Measurements from ENCODE around the gene PAK4.
"Not testable (repeated sequence)": the region's sequence is repeated elsewhere in the genome, so short reads cannot be mapped to it uniquely, and the experiment has no call there.

Gene PAK4

DNA sequence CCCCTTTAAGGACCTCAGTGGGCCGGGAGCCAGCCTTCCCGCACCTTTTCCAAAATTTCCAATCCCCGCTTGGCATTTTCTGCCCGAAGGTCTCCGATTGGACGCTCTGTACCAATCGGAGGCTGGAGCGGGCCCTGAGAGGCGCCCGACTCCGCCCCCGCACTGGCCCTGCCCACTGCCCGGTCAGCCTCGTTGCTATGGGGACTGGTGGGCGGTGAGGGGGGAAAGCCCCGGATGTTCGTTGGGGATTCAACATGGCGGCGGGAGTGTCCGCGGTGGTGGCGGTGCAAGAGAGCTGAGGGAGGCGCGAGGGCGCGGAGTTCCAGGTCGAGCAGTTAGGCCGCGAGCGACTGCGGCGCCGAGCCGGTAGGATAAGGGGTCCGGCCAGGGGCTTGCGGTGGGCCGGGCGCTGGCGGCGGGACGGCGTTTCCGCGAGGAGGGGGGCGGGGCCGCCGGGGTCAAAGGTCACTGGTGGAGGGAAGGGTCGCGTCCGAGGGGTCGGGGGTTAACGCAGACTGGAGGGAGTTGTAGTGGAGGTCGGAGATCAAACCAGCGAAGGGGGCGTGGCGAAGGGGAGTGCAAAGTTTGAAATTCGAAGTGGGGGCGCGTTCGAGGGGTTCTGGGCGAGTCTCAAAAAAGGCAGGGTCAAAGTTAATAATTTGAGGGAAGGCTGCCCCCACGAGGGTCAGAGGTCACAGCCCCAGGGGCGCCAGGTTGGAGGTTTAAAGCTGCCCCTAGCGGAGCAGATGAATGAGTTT is at the start of gene PAK4:
Gene PAK4 (plus strand): TSS at position 233 of the 758 bp plus-strand sequence. CDS start 43,768 bp downstream, outside the sequence.
- DNase-seq (ENCODE audit: low read depth, low spot score) = peak; percentile 99

DNA sequence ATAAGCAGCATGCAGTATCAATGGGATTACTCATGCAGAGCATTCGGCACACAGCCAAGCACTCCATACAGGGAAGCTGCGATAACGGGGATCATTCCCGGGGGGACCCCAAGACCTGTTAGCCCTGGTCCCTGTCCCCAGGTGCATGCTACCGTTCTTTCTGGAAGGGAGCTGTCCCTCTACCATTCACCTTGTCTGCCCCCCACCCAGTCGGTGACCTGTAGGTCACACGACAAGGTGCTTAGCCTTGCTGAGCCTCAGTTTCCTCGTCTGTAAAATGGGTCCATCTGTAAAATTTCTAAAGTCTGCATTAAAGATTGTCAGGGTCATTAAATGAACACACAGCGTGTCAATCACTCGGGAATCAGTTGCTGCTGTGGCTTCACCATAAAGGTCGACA is 48.3 kb upstream of the PAK4 start:
- DNase-seq (ENCODE audit: low read depth, low spot score) = no peak

DNA sequence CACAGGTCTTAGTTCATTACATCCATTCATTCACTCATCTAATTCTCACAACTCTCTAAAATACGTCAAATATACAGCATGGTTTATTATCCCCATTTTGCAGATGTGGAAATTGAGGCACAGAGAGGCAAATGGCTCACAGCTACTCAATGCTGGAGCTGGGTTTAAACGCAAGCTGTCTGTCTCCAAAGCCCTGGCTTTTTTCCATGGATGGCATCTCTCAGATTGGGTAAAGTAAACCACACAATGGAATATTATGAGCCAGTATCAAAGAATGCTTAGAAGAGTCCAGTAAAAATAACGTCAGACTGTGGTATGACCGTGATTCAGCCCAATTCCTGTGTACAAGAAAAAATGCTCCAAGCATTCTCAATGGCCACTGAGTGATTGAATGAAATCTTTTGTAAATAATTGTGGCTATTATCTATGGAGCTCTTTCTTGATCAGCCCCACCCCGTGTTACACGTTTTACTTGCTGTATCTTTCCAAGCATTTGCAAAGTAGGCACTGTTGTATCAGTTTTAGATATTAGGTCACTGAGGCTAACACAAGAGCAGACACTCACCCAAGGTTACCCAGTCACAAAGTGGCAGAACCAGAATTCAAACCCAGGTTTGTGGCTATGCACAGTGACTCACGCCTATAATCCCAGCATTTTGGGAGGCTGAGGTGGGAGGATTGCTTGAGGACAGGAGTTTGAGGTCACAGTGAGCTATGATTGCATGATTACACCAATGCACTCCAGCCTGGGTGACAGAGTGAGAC is 47.0 kb upstream of the PAK4 start:
- DNase-seq (ENCODE audit: low read depth, low spot score) = no peak

DNA sequence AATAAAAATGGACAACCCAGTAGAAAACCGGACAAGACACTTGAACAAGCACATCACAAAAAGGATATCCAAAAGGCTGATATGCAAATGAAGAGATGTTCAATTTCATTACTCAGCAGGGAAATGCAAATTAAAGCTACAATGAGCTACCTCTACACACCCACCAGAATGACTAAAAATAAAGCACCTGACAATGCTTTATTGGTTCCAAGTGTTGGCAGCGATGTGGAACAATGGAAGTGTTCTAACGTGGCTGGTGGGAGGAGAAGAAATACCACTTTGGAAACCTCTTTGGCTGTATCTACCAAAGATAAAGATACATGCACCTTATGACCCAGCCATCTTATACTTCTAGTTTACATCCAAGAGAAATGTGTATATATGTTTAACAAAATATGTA is 45.2 kb upstream of the PAK4 start:
- no peak for DNase-seq (ENCODE audit: low read depth, low spot score)

DNA sequence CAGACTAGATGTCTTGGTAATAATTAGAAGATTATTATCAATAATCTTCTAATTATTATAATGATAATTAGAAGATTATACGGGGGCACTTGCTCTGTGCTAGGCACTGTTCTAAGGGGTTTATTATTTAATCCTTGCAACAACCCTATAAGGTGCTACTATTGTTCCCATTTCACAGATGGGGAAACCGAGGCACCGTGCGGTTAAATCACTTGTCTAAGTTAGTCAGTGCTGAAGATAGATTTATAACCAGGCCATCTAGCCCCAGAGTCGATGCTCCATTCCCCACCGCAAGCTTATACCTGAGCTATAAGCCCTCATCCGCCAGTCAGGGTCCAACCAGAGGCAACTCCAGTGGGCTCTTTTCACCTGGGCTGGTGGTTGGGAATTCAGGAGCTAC is 43.4 kb upstream of the PAK4 start:
- DNase-seq (ENCODE audit: low read depth, low spot score) = no peak

DNA sequence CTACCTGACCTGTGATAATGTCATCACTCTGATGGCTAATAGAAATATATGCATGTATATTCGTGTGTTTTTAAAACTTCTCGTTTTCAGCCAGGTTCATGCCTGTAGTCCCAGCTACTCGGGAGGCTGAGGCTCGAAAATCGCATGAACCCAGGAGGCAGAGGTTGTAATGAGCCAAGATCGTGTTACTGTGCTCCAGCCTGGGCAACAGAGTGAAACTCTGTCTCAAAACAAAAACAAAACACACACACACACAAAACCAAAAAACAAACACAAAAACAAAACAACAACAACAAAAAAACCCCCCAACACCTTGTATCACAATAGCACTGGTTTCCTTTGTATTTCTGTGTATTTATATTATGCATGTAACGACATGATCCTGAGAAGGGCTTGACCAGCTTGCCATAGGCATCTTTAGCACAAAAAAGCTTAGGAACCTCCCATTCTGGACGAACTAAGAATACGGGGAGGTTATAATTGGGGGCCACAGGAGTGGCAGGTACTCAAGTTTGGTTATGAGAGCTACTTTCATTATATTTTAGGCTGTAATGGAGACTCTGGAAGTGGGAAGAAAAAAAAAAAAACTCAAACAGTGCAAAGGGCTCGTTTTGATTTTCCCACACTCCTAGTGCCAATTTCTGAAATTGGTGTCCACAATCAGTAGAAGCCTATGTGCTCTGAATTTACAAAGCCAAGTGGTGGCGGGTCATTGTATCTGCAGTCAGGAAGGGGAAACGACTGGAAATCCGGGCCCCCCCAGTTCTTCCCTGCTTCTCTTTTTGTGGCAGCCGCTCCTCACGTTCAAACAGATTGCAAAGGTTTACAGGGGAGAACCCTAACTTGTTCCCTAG is 42.6 kb upstream of the PAK4 start:
- DNase-seq (ENCODE audit: low read depth, low spot score) = no peak

DNA sequence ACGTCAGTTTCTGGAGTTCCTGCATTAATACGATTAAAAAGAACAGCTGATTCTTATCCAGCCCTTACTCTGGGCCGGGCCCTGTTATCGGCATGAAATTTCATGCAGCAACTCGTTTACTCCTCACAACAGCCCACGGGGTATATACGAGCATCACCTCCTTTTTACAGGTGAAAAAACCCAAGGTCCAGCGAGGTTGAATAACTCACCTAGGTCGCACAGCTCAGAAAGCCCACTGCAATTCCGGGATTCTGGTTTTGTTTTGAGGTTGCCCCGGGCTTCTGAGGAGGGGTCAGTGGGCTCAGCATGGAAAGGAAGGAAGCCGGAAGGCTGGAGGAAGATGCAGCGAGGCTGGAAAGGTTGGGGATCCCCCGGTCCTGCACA is 42.0 kb upstream of the PAK4 start:
- no peak for DNase-seq (ENCODE audit: low read depth, low spot score)

DNA sequence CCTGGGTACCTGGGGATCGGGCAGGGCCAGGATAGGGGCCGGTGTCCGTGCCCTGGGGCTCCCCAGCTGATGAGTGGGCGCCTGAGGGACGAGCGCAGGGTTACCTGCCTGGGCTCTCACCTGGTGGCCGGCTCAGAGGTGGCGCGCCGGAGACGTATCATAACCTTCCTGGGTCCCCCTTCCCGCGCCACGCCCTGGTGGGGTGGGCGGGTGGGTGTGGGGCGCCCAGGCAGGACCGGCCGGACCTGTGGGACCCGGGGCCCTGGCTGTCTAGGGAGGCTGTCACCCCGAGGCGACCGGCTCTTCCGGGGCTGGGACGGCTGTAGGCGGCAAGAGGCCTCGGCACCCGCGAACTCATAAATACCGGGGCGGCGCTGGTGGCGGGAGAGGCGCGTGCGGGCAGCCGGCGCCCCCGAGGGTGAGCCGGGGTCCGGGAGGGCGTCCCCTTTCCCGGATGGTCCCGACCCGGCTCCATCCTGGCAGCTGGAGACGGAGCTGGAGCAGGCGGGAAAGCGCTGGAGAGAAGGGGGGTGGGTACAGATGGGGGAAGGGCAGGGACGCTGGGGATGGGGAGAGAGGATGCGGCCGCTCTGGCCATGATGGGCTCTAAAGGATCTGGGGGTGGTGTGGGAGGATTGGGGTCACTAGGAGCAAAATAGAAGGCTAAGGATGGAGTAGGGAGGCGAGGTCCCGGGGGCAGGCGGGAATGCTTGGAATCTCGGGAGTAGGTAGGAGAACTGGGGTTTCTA is 41.4 kb upstream of the PAK4 start, which contains the start of gene ACP7:
Gene ACP7 (plus strand): TSS at position 386 of the 749 bp plus-strand sequence. CDS start 902 bp downstream, outside the sequence.
- no peak for DNase-seq (ENCODE audit: low read depth, low spot score)

DNA sequence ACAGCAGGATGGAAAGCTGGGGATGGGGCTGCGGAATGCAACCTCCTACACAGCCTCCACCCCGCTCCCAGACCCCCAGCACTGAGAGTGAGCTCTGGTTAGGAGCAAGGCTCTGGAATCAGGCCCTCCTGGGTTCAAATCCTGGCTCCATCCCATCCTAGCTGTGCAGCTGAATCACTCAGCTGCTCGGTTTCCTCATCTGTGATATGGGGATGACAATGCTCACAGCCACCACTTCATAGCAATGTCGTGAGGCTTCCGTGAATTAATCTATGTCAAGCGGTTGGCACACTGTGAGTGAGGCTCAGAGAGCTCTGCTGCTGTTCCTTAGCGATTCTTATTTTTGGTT is 40.9 kb upstream of the PAK4 start:
- no peak for DNase-seq (ENCODE audit: low read depth, low spot score)

DNA sequence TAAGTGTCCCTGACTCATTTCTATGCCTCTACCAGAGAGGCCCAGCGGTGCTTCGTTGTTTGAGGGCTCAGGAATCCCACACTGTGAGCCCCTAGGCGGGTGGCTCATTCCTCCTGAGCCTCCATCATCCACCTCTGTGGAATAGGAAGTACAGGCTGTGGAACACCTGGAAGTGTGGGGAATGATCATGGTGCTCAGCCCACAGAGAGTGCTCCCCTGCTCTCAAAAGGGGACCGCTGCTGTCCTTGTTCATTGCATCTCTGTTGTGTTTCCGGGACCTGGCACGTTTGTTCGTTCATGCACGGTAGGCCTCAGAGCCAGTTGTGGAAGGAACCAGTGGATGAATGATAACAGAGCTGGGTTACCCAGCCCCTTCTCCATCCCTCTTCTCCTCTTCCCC is 40.2 kb upstream of the PAK4 start:
- DNase-seq (ENCODE audit: low read depth, low spot score) = no peak

DNA sequence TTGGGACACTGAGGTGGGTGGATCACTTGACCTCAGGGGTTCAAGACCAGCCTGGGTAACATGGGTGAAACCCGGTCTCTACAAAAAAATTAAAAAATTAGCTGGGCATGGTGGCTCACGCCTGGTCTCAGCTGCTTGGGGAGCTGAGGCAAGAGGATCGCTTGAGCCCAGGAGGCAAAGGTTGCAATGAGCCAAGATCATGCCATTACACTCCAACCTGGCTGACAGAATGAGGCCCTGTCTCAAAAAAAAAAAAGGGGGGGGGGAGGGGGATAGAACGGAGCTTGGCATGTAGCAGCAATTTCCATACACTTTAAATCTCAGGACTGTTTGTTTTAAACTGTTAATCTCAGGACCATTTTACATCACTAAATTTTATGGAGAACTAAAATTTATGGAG is 39.2 kb upstream of the PAK4 start:
- no peak for DNase-seq (ENCODE audit: low read depth, low spot score)

DNA sequence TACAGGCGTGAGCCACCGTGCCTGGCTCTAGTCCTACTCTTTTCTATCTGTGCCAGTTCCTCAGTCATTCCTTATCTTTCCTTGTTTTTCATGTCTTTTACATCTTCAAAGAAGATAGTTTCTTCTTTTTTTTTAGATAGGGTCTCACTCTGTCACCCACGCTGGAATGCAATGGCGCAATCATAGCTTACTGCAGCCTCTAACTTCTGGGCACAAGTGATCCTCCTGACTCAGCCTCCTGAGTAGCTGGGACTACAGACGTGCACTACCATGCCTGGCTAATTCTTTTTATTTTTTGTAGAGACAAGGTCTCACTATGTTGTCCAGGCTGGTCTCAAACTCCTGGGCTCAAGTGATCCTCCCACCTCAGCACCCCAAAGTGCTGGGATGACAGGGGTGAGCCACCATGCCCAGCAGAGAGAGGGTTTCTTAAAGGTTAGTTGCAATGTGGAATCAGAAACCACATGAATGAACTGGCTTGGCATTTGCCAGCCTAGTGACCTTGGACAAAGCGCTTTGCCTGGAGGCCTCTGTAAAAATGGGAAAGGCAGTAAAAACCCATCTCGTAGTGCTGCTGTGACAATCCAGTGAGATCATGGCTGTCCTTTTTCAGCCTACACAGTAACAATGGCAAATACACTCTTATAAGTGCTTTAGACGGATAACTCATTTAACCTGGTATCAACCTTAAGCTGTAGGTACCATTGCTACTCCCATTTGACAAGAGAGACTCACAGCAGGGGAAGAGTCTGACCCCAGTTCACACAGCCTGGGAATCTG is 37.5 kb upstream of the PAK4 start:
- DNase-seq (ENCODE audit: low read depth, low spot score) = no peak

DNA sequence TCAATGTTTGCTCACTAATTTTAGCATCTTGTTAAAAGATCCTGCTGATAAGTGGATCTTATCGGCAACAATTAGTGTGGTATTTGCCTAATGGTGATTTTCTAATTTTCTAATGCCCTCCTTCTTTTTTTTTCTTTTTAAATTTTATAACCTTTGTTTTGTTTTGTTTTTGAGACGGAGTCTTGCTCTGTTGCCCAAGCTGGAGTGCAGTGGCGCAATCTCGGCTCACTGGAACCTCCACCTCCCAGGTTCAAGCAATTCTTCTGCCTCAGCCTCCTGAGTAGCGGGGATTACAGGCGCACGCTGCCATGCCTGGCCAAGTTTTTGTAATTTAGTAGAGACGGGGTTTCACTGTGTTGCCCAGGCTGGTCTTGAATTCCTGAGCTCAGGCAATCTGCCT is 35.6 kb upstream of the PAK4 start:
- DNase-seq (ENCODE audit: low read depth, low spot score) = not testable (repeated sequence)

DNA sequence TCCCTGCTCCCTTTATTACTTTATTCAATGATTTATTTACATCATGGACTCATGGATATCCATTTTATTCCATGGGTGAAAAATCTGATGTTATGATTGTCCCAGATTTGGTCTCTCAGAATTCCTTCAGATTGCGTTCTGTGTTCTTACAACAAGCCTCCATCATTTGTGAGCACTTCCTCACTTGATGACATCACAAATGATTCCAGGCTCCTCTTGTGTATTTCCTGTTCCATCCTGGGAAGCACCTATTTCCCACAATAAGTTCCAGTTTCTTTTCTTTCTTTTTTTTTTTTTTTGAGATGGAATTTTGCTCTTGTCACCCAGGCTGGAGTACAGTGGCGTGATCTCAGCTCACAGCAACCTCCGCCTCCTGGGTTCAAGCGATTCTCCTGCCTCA is 34.7 kb upstream of the PAK4 start:
- DNase-seq (ENCODE audit: low read depth, low spot score) = no peak

DNA sequence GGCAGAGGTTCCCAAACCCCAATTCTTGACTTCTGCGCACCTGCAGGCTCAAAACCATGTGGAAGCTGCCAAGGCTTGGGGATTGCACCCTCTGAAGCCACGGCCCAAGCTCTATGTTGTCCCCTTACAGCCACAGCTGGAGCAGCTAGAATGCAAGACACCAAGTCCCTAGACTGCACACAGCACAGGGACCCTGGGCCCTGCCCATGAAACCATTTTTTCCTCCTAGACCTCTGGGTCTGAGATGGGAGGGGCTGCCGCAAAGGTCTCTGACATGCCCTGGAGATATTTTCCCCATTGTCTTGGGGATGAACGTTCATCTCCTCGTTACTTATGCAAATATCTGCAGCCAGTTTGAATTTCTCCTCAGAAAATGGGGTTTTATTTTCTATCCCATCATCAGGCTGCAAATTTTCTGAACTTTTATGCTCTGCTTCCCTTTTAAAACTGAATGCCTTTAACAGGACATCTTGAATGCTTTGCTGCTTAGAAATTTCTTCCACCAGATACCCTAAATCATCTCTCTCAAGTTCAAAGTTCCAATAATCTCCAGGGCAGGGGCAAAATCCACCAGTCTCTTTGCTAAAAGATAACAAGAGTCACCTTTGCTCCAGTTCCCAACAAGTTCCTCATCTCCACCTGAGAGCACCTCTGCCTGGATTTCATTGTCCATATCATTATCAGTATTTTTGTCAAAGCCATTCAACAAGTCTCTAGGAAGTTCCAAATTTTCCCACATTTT is 29.6 kb upstream of the PAK4 start:
- DNase-seq (ENCODE audit: low read depth, low spot score) = not testable (repeated sequence)

DNA sequence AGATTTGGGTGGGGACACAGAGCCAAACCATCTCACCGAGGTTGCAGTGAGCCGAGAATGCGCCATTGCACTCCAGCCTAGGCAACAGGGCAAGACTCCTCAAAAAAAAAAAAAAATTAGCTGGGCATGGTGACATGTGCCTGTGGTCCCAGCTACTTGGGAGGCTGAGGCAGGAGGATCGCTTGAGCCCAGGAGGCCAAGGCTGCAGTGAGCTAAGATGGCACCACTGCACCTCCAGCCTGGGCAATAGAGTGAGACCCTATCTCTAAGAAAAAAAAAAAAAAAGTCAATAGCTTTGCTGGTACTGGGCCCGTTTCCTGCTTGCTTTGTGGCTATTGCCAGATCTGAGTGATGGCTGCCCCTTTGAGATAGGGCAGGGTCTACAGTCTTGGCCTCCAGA is 28.3 kb upstream of the PAK4 start:
- no peak for DNase-seq (ENCODE audit: low read depth, low spot score)

DNA sequence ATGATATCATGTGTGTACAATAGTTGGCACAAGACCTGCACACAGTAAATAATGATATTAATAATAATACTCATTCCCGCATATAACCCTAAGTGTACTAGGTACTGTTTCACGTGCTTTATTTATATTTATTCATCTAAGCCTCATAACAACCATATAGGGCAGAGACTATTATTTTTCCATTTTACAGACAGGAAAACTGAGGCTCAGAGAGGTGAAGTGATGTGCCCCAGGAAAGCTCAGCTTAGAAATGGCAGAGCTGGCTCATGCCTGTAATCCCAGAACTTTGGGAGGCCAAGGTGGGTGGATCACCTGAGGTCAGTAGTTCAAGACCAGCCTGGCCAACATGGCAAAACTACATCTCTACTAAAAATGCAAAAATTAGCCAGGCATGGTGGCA is 27.9 kb upstream of the PAK4 start:
- DNase-seq (ENCODE audit: low read depth, low spot score) = no peak

DNA sequence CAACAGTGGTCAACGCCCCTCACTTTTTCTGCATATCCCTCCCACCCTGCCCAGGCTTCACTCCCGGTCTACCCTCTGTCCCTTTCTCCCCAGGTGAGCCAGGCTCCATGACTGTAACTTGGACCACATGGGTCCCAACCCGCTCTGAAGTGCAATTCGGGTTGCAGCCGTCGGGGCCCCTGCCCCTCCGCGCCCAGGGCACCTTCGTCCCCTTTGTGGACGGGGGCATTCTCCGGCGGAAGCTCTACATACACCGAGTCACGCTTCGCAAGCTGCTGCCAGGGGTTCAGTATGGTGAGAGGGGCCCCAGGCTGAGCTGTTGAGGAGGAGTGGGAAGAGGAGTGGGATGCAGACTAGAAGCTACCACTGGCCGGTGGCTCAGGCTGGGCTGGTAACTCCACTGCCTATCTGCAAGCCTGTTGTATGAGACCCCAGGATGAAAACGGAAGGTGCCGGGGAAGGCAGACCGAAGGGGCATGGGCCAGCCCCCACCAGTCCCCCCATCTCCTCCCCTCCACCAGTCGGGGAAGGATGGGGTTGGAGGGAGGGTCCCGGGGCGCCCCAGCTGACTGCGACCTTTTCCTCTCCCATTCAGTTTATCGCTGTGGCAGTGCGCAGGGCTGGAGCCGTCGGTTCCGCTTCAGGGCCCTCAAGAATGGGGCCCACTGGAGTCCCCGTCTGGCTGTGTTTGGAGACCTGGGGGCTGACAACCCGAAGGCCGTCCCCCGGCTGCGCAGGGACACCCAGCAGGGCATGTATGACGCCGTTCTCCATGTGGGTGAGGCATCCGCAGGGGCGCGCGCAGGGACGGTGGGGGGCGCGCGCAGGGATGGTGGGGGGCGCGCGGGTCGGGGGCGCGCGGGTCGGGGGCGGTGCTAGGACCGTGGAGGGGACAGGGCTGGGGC is 27.0 kb upstream of the PAK4 start:
- no peak for DNase-seq (ENCODE audit: low read depth, low spot score)

DNA sequence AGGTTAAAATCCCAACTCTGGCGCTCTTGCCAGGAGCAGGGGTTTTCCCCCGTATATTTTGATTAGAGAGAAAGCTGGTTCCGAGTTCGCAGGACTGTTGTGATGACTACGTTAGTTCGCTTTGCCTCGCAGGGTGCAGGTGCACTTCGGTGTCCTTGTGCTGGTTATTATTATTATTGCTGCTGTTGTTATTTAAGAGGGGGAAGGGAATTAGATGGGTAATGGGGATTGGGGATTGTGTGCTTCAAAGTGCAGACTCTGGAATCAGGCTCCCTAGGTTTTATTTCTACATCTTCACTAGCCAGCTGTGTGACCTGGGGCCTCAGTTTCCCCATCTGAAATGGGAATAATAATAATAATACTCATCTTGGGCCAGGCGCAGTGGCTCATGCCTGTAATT is 26.2 kb upstream of the PAK4 start:
- no peak for DNase-seq (ENCODE audit: low read depth, low spot score)

Data from ELF-1 (cell line).